Daoy (cell line): ENCODE measurements around the gene TMEM235. TPM values are rescaled to one million over a fixed set of nuclear protein-coding genes. Genes with fewer than 3 reads are reported as not detected.
"Not testable (repeated sequence)": the region's sequence is repeated elsewhere in the genome, so short reads cannot be mapped to it uniquely, and the experiment has no call there.

ENCODE experiments used
- DNase-seq: peaks from one replicate; pipeline ENCODE4 v3.0.0-alpha.2; 2015; ENCODE audit warnings: low read depth
- total RNA-seq: library from RNA; depleted of rRNA; stranded (reverse); fragments of >200 nt; shearing (Covaris generic); gene quantifications from 2 replicates; pipeline ENCODE4 v1.2.3, GENCODE V29; 2014

Gene TMEM235
- total RNA-seq, 1 experiment from 2014 or later: not detected

DNA sequence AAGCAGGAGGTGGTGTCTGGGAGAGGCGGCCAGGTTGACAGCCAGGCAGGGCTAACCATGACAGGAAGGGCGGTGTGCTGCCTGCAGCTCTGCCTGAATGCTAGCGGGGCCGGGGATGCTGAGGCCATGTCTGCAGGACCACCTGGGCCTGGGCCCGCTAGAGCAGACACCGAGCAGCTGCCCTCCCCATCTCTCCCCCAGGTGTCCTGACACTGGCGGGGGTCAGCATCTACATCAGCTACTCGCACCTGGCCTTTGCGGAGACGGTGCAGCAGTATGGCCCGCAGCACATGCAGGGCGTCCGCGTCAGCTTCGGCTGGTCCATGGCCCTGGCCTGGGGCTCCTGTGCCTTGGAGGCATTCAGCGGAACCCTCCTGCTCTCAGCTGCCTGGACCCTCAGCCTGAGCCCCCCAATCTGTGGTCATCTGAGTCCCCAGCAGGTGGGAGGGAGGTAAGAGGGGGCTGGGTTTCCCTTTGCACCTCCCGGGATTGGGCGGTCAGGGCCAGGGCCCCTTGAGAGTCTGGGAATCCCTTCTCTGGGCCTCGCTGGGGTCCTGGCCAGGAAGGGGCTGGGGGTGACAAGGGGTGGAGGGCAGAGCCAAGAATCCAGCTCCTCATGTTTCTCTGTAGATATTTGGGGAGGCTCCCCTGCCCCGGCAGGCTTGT is 7.5 kb downstream of the TMEM235 start:
- peak; percentile 3 for DNase-seq

DNA sequence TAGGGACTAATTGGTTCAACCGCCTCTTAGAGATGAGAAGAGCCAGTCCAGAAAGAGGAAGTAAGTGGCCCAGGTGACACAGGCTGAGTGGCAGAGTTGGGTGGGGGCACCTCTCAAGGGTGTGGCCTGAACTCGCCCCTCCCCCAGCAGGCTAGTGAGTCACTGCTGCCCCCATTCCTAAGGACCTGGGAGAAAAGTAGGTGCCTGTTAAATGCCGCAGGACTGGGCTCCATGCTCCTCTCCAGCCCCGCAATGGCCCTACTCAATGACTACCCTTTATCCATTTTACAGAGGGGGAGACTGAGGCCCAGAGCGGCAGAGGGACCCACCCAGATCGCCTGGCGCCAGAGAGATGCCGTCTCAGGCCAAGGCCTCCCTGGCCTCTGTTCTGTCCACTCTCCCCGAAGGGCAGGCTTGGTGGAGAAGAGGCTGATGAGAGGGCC is 8.1 kb downstream of the TMEM235 start:
- DNase-seq: no peak

- no peak for DNase-seq
These were observed 8.7 kb downstream of the TMEM235 start for GRCh38 chr17:78240012-78240655.

DNA sequence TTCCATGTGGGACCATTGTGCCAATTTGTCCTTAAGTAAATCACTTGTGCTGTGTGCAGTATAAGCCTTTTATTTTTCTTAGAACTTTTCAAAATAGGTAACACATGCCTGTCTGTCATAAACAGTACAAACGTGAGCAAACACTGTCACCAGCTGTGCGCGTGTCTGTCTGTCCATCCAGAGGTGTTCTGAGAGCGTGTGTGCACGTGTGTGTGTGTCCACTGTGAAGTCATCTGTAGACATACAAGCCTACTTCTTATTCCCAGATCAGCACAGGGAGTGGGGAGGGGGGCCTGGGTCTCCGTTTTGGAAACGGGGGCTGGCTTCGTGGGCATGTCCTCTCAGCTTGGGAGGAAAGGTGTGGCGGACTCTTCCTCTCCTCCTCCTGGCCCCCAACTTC is 9.4 kb downstream of the TMEM235 start:
- no peak for DNase-seq

GRCh38 chr17:78241277-78242023 is 10.0 kb downstream of the TMEM235 start:
- DNase-seq: peak; percentile 54

DNA sequence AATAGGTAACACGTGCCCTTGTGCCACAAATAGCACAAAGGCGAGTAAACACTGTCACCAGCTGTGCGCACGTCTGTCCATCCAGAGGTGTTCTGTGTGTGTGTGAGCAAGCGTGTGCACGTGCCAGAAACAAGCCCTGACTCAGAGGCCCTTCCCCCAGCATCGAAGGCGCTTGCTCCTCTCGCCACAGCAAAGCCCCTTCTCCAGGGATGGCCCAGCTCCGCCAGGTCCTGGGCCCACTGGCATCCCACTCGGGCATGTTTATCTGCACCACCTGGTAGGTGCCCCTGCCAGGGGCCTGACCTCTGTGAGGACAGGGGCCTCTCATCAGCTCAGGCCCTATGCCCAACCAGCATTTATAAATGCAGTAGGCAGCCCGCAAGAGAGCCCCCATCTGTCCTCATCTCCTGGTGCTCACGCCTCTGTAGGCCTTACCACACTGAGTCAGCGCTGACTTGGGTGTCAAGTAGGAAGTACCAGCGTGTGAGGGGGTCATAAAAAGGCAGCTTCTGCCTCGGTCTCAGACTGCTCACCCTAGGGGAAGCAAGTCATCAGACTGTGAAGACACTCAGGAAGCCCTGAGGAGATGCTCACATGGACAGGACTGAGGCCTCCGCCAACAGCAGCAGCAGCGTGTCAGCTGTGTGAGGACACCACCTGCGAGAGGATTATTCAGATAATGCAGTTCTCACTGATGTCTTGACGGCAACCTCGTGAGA is 10.8 kb downstream of the TMEM235 start:
- DNase-seq: peak; percentile 91

- DNase-seq: no peak
These were observed 15.9 kb downstream of the TMEM235 start for GRCh38 chr17:78247304-78247703.

DNA sequence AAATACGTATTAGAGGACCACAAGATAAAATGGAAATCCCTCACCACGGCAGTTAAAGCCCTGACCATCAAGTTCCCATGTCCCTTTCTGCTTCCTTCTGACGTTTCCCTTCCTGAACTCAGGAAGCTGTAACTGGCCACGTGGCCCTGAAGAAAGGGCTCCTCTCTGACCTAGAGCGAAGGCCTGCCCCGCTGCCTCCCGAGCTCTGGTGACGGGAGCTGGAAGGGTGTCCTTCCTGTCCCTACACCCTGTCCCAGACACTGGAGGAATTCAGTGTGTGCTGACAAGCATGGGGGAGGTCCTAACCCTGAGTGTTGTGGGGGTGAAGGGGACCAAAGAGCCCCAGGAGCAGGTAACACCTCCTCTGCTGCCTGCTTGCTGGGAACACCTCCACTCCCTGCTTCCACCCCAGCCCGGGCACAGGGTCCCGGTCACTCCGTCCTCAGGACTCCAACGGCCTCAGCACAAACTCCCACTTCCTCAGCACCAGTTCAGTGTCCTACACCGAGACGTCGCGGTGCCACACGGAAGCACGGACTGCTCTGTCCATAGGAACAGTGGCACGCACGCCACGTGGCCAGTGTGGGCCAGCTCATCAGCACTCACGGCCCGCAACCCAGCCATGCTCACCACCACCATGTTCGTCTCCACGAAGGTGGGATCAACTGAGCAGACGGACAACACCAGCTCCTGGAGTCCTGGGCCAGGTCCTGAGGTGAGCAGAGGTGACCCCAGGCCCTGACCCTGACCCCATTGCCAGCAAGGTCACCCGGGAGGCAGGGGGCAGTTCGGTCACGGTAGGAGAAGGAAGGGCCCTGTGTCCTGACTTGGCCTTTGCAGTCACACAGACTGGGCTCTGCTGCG is 16.9 kb downstream of the TMEM235 start:
- no peak for DNase-seq

- DNase-seq: no peak
These were observed 17.8 kb downstream of the TMEM235 start for GRCh38 chr17:78249074-78249817.

- DNase-seq: no peak
These were observed 18.7 kb downstream of the TMEM235 start for GRCh38 chr17:78249818-78250806.

DNA sequence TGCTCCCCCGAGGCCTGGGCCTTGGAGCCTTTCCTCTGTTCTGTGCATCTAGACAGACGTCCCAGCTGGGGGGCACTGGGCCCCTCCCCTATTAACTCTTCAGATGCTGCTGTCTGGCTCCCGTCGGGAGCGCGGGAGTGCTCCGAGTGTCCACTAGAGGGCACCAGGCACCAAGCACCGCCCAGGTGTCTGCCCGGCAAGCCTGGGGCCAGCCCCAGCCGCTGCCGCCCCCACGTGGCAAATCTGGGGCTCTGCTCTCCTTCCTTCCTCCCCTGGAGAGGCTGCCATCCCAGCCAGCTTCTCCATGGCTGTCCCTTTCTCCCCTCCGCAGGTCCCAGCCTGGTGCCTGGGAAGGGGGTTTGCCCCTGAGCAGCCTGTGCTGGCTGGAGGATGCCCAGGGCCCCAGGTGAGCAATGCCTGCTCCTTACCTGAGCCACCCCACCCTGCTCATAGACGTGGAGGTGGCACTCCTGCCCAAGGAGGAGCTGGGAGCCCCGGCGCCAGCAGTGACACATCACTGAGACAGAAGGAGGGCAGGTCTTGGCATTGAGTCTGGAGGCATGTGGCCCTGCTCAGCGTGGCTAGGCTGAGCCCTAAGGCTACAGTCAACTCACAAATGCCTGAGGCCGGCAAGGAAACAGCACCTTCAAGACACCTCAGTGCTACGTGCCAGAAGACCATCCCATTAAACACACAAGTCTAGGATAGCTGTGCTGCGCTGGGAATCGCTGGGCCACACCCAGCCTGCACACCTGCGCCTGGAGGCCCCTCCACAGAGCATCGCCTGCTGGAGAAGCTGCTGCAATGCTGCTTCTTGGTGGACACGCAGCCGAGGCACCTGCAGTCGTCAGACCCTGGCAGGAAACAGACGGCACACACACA is 19.7 kb downstream of the TMEM235 start:
- peak; percentile 92 for DNase-seq

- no peak for DNase-seq
These were observed 20.3 kb downstream of the TMEM235 start for GRCh38 chr17:78251773-78252103.

GRCh38 chr17:78252111-78252634 is 20.7 kb downstream of the TMEM235 start:
- DNase-seq: no peak

- no peak for DNase-seq
These were observed 21.5 kb downstream of the TMEM235 start for GRCh38 chr17:78252701-78253635.

DNA sequence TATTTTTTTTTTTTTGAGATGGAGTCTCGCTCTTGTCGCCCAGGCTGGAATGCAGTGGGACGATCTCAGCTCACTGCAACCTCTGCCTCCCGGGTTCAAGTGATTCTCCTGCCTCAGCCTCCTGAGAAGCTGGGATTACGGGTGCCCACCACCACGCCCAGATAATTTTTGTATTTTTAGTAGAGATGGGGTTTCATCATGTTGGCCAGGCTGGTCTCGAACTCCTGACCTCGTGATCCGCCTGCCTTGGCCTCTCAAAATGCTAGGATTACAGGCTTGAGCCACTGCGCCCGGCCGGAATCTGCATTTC is 22.2 kb downstream of the TMEM235 start:
- not testable (repeated sequence) for DNase-seq

DNA sequence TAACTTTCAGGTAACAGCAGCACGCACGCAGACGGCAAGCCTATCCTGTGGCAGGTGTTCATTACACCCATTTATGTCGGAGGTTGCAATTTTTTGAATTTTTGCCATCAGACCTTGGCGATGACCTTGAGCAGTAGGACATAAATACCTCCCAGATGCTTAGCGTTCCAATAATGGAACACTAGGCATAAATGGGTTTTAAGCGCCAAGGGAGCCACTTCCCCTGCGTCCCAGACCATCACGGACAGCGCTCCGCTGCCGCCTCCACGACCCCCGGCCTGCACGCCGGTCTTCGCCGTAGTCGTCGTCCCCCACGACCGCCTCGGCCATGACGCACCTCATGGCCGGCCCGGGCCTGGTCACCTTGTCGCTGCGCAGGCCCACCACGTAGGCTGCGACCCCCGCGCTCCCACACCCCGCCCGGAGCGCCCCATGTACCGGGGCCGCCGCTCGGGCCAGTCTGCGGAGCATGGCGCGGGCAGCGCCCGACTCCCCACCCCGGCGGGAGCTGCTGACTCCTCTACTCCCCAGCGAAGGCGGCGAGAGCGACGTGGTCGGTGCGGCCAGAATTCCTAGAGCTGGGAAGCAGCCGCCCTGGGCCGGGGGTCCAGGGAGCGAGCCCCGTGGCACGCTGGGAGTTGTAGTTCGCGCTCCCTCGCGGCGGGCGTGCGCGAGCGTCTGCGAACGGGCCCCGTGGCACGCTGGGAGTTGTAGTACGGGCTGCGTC is 22.7 kb downstream of the TMEM235 start:
- DNase-seq: peak; percentile 91
